ENCODE results near the gene SMIM36.

DNA sequence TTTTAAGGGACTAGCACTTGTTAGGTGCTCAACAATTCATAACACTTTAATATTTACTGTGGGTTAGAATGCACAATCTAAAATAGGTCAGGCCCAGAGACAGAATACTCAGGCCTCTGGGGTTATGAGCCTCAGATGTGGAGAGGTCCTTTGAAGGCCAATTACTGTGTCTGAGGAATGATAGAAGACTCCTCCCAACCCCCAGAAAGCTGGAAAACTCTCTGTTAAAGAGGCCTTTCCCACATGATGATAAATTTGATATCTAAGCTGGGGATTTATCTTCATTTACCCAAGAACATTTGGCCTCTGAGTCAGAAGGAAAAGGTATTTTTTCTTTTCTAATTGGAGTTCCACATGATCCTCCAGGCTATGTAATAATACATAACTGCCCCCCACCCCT lies 48.5 kb downstream of the SMIM36 start:
- no peak for TF ChIP-seq CTCF (IDR thresholded peaks at IDR 0.05)
- no peak for TF ChIP-seq POLR2AphosphoS5 (IDR thresholded peaks at IDR 0.05)
- no peak for TF ChIP-seq POLR2A (IDR thresholded peaks at IDR 0.05)
